Measurements from ENCODE around the gene SPDEF. TPM values are rescaled to one million over a fixed set of nuclear protein-coding genes. Genes with fewer than 3 reads are reported as not detected.

Gene SPDEF
- total and polyA plus RNA-seq, 2 donors (not counting 1 experiment from before 2014, with no cell fraction given): 0.10 TPM; not detected in 1

DNA sequence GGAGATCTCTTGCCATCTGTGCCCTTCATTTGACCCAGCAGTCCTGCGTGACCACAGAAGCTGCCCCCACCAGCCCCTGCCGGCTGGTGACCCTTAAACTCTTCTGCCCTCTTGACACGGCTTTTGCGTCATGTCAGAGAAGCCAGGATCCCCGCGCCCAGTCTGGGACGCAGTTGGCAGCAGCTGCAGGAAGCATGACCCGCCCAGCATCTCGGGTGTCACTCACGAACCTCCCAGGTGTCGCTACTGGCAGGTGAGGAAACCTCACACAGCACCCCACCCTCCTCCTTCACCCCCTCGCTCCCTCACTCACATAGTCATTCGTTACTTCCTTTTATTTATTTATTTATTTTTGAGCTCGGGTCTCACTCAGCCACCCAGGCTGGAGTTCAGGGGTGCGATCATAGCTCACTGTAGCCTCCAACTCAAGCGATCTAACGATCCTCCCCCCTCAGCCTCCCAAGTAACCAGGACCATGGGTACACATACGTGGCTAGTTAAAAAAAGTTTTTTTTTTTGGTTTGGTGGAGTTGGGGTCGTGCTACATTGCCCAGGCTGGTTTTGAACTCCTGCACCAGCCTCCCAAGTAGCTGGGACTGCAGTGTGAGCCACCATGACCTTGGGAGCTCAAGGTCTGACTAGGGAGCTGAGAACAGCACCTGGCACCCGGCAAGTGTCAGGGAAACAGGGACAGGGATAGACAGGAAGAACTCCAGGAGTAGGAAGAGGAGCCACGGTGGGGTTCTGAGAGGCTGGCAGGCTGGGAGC lies 14.1 kb upstream of the SPDEF start:
- H3K4me1 ChIP-seq (ENCODE audit: control insufficient read depth in 2 of 2, insufficient read depth in 2 of 2, low read length in 2 of 2): no peaks in the 10 kb centered on the region
- no peaks in the 10 kb centered on the region for H4K20me1 ChIP-seq (ENCODE audit: control insufficient read depth, insufficient read depth, low read length, poor library complexity, severe bottlenecking)
- DNase-seq (no peak), ATAC-seq (ENCODE audit: low read depth) (no peak)
- H3K27ac ChIP-seq (ENCODE audit: low read length in 2 of 2): no peak overlapping the region
- Mint-ChIP-seq H3K4me3 (no peak overlapping the region), H3K4me1 (no peaks in the 10 kb centered on the region), H3K9me3 (ENCODE audit: insufficient read depth) (no peaks in the 10 kb centered on the region), H3K27me3 (peaks cover 3% of the 10 kb centered on the region), H3K27ac (no peak overlapping the region)
- H3K4me3 ChIP-seq (ENCODE audit: control extremely low read depth in 1 of 5, extremely low read depth in 1 of 5, insufficient read depth in 1 of 5, low read depth in 2 of 5, low read length in 4 of 5): no peak overlapping the region
- CTCF ChIA-PET: no interaction called here
- POLR2A ChIA-PET: no interaction called here
- TF ChIP-seq, protein P1, sequence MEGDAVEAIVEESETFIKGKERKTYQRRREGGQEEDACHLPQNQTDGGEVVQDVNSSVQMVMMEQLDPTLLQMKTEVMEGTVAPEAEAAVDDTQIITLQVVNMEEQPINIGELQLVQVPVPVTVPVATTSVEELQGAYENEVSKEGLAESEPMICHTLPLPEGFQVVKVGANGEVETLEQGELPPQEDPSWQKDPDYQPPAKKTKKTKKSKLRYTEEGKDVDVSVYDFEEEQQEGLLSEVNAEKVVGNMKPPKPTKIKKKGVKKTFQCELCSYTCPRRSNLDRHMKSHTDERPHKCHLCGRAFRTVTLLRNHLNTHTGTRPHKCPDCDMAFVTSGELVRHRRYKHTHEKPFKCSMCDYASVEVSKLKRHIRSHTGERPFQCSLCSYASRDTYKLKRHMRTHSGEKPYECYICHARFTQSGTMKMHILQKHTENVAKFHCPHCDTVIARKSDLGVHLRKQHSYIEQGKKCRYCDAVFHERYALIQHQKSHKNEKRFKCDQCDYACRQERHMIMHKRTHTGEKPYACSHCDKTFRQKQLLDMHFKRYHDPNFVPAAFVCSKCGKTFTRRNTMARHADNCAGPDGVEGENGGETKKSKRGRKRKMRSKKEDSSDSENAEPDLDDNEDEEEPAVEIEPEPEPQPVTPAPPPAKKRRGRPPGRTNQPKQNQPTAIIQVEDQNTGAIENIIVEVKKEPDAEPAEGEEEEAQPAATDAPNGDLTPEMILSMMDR (IDR thresholded peaks at IDR 0.05): no peak
- no peak for TF ChIP-seq EZH2 (IDR thresholded peaks at IDR 0.05; ENCODE audit: borderline replicate concordance, insufficient read depth, low read depth, low read length, poor library complexity, severe bottlenecking)
- WGBS (ENCODE audit: insufficient coverage): 80% methylated on average over 19 of the region's 21 CpGs
- intact Hi-C loops (cut with micrococcal nuclease): no loop called here
- no peak overlapping the region for H2AFZ ChIP-seq (ENCODE audit: insufficient read depth, low read depth, low read length, poor library complexity, severe bottlenecking)
- no peak overlapping the region for H3K9ac ChIP-seq (ENCODE audit: low read length)
- H3K9me3 ChIP-seq (ENCODE audit: control extremely low read depth in 1 of 3, control insufficient read depth in 2 of 3, insufficient read depth in 1 of 3, low read length in 2 of 3): no peaks in the 10 kb centered on the region
- H3K79me2 ChIP-seq (ENCODE audit: control insufficient read depth, insufficient read depth, low read length): no peaks in the 10 kb centered on the region
- no peaks in the 10 kb centered on the region for H3K36me3 ChIP-seq (replicated peaks in 1 of 2; ENCODE audit: control extremely low read depth in 1 of 2, control insufficient read depth in 1 of 2, extremely low read depth in 1 of 2, insufficient read depth in 2 of 2, low read length in 1 of 2)
- no peak overlapping the region for H3K4me2 ChIP-seq (replicated peaks; ENCODE audit: low read depth, low read length, poor library complexity, severe bottlenecking)
- peaks cover 0 to 12% (median 2%) of the 10 kb centered on the region in 4 experiments for H3K27me3 ChIP-seq (replicated peaks in 1 of 4; ENCODE audit: control extremely low read depth in 1 of 4, control insufficient read depth in 3 of 4, insufficient read depth in 4 of 4, low read length in 3 of 4)

- no peaks in the 10 kb centered on the region for H3K9me3 ChIP-seq (ENCODE audit: control extremely low read depth in 1 of 3, control insufficient read depth in 2 of 3, insufficient read depth in 1 of 3, low read length in 2 of 3)
- H3K27me3 ChIP-seq (replicated peaks in 1 of 4; ENCODE audit: control extremely low read depth in 1 of 4, control insufficient read depth in 3 of 4, insufficient read depth in 4 of 4, low read length in 3 of 4): peaks cover 0 to 12% (median 2%) of the 10 kb centered on the region in 4 experiments
- Mint-ChIP-seq H3K4me3 (no peak overlapping the region), H3K4me1 (no peaks in the 10 kb centered on the region), H3K27me3 (peaks cover 3% of the 10 kb centered on the region), H3K27ac (no peak overlapping the region), H3K9me3 (ENCODE audit: insufficient read depth) (no peaks in the 10 kb centered on the region)
- no peaks in the 10 kb centered on the region for H3K36me3 ChIP-seq (replicated peaks in 1 of 2; ENCODE audit: control extremely low read depth in 1 of 2, control insufficient read depth in 1 of 2, extremely low read depth in 1 of 2, insufficient read depth in 2 of 2, low read length in 1 of 2)
- no peak overlapping the region for H3K4me2 ChIP-seq (replicated peaks; ENCODE audit: low read depth, low read length, poor library complexity, severe bottlenecking)
- ATAC-seq (ENCODE audit: low read depth) (no peak), DNase-seq (no peak)
- POLR2A ChIA-PET: no interaction called here
- intact Hi-C loops (cut with micrococcal nuclease): no loop called here
- no peaks in the 10 kb centered on the region for H3K79me2 ChIP-seq (ENCODE audit: control insufficient read depth, insufficient read depth, low read length)
- H4K20me1 ChIP-seq (ENCODE audit: control insufficient read depth, insufficient read depth, low read length, poor library complexity, severe bottlenecking): no peaks in the 10 kb centered on the region
- no peak overlapping the region for H3K4me3 ChIP-seq (ENCODE audit: control extremely low read depth in 1 of 5, extremely low read depth in 1 of 5, insufficient read depth in 1 of 5, low read depth in 2 of 5, low read length in 4 of 5)
- no peak for TF ChIP-seq EZH2 (IDR thresholded peaks at IDR 0.05; ENCODE audit: borderline replicate concordance, insufficient read depth, low read depth, low read length, poor library complexity, severe bottlenecking)
- TF ChIP-seq, protein P1 (IDR thresholded peaks at IDR 0.05): no peak
- H3K9ac ChIP-seq (ENCODE audit: low read length): no peak overlapping the region
- CTCF ChIA-PET: no interaction called here
- no peak overlapping the region for H2AFZ ChIP-seq (ENCODE audit: insufficient read depth, low read depth, low read length, poor library complexity, severe bottlenecking)
- H3K4me1 ChIP-seq (ENCODE audit: control insufficient read depth in 2 of 2, insufficient read depth in 2 of 2, low read length in 2 of 2): no peaks in the 10 kb centered on the region
- H3K27ac ChIP-seq (ENCODE audit: low read length in 2 of 2): no peak overlapping the region
- 81% methylated on average over 2 of the region's 5 CpGs for WGBS (ENCODE audit: insufficient coverage)
Observed at GRCh38 chr6:34569361-34569973, 13.3 kb upstream of the SPDEF start.

All from B cell (primary cell).